ENCODE results near the gene GGNBP2.
"Not testable (repeated sequence)": the region's sequence is repeated elsewhere in the genome, so short reads cannot be mapped to it uniquely, and the experiment has no call there.

Gene GGNBP2

GRCh38 chr17:36544307-36545076 lies at the start of gene GGNBP2:
Gene GGNBP2, plus strand, starts transcription at chr17:36544919. Its CDS starts 806 bp downstream, at chr17:36545725.
- peak; percentile 93 for DNase-seq

DNA sequence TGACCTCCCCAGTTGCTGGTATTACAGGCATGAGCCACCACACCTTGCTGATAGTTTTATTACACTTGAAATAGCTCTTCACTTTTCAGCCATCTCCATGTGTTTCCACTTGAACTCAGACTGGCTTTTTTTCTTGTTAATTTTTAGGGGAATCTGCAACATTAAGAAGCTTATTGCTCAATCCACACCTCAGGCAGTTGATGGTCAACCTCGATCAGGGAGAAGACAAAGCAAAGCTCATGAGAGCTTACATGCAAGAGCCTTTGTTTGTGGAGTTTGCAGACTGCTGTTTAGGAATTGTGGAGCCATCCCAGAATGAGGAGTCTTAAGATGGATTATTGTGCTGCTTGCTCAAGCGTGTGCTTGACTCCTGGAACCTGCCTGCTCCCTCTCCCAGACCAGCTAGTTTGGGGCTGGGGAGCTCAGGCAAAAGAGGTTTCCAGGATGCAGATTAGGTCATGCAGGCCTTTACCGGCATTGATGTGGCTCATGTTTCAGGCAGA lies 49.6 kb upstream of the GGNBP2 start:
- no peak for DNase-seq

DNA sequence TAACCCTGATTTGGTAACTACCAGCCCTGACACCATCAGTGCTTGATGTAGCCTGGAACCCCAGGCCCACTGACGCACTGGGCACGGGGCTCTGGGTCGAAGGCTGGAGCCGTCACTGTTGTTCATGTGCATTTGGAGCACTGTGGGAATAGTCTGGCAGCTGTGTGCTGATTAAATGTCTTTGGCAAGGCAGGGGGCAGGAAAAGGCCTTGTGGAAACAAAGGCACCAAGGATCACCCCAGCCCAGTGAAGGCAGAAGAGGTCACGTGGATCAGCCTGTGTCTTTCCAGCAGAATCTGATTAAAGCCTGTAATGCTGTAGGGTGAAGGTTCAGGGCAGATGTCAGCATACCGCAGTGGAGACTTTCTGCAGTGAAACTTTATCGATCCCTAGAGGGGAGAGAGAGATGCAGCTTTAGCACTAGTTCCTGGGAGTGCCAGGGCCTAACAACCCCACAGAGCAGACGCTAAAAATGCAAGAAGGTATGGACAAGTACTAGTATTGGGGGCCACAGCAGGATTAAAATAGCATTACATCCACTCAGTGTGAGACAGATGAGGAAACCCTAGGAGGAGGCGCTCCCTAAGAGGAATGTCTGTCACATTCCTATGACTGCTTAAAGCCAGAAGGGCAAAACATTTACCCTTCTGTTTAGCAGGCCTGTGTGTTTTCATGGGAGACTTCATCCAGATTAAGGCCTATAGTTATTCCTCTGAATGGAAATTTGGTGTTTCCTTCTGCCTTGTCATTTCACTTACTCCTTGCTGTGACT lies 48.5 kb upstream of the GGNBP2 start:
- DNase-seq: no peak

DNA sequence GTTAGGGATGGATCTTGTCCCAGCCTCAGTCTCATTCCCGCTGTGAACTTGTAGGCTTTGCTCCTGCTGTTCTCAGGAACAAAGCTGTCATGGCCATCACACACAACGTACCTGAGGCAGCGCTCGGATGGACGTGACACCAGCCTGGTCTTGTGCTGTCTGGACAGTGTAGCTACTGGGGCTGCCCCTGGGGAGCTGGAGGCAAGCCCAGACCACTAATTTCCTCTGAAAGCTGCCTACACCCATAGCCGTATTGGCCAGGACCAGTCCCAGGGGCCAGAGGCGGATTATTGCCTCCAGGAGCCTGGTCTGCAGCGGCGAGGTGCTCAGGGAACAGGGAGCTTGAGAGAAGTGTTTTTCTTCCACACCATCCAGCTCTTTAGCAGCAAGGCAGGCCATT lies 46.6 kb upstream of the GGNBP2 start:
- DNase-seq: no peak

DNA sequence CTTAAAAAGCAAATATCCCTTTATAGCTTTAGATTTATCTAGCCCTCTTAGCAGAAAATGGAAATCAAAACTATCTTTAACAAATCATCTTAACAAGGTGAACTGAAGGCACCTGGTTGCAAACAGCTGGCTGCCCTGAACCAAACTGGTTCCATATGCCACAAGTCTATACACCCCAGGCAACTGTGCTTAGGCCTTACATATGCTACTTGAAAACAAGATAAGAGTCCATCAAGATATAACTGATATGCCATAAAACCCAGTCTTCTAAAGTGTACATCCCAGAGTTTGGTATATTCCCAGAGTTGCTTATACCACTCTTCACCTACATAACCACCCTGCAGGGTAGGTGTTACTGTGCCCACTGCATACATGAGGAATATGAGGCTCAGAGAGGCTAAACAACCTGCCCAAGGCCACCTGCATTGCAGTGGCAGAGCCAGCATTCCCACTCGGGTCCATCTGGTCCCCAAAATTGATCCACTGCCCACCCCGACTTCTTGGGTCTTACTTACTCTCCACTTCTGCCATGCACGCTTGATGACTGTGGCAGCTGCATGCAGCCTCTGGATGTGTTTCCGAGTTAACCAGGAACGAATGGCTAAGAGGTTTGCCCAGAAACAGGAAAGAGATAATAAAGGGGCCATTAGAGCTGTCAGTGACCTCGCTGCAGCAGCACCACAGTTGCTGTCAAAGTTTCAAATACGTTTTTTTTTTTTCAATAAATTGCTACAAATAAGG lies 46.0 kb upstream of the GGNBP2 start:
- no peak for DNase-seq

DNA sequence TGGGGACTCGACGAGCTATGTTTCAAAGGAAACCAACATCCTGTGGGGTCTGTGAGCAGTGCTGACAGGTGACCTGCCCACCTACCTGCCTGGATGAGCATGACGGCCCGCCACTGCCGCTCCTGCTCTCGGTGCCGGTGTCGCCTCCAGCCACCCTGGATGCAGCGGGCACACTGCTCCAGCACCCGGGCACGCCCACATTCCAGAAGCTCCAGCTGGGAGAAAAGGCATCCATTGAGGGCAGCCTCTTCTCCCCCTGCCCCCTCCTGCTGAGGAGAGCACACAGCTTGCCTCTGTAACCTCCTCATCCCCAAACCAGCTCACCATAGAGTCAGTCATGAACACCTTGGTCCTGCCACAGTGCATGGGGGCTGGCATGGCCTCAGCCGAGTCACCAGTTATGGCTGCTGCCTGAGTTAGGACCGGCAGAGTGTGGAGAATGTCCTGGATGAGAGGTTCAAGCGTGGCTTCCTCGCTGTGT lies 43.9 kb upstream of the GGNBP2 start:
- DNase-seq: no peak

DNA sequence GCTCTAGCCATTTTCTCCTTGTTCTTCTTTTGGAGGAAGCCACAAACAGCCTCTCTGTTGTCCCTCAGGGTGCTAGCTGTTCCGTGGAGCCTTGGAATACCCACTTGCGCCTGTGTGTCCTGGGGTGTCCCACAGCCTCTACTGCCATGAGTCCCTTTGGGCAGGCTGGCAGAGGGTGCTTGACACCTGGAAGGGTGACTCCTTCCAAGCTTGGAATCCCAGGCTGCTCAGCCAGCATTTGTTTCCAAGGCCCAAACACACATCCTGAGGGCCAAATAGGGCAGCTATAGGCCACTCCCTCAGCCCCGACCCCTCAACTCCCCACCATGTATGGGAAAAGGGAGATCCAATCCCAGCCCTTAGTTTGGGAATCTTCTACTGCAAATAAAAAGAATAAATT lies 43.4 kb upstream of the GGNBP2 start:
- no peak for DNase-seq

- no peak for DNase-seq
Observed at GRCh38 chr17:36501963-36502362, 42.8 kb upstream of the GGNBP2 start.

GRCh38 chr17:36503456-36504155 lies 41.1 kb upstream of the GGNBP2 start:
- DNase-seq: no peak

- DNase-seq: no peak
Observed at GRCh38 chr17:36504156-36504545, 40.6 kb upstream of the GGNBP2 start.

DNA sequence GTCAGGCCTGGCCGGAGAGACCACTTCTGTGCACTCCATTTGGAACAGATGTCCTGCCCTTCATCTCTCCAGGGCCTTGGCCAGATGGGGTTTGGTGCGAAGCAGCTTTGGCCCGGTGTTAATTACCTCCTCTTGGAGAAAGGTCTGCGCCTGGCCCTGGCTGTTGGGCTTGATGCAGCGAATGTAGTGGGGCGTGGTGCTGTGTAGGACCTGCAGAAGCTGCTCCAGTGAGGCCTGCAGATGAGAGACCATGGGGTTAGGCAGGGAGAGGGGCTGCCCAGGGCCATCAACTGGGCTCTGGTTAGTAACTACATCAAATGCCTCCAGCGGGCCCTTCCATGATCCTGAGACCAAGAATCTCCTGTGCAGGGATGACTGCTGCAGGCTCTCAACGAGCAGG lies 39.5 kb upstream of the GGNBP2 start:
- DNase-seq: no peak

DNA sequence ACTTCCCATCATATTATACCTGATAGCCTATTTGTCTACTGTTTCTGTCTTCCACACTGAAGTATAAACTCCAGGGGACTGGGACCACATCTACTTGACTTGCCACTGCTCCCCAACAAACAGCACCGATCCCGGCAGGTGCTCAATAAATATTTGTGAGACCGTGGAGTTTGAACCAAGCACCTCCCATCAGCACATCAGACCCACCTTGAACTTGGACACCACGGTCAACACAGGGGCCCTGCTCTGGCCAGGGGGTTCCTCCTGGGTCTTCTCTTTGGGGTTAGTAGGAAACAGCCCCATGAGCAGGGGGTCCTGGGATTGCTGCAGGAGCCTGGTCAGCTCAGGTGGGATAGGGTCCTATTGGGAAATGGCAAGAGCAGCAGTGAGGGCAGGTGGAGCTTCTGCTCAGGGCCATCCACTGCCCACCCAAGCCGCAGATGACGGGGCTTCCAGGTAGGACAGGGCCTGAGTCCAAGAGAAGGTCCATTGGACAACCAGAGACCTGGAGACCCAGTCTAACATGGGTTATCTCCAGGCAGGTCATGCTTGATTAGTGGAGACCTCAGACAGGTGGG lies 38.4 kb upstream of the GGNBP2 start:
- no peak for DNase-seq

GRCh38 chr17:36506831-36507230 lies 37.9 kb upstream of the GGNBP2 start:
- DNase-seq: no peak

DNA sequence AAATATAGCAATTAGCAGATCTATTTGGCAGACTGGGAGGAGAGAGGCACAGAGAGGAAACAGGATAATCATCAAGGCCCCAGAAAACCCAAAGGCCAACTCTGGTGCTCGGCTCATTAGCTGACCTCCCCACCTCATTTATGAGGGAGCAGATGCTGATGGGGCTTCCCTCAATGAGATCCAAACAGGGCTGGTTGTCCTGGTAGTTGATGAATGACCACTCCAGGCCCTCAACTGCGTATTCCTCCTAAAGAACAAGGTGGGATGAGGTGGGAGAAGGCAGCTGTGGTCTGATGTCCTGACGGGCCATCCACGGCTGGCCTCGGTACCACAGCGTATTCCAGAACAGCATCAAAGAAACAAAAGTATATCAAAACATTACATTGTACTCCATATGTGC lies 37.5 kb upstream of the GGNBP2 start:
- no peak for DNase-seq

DNA sequence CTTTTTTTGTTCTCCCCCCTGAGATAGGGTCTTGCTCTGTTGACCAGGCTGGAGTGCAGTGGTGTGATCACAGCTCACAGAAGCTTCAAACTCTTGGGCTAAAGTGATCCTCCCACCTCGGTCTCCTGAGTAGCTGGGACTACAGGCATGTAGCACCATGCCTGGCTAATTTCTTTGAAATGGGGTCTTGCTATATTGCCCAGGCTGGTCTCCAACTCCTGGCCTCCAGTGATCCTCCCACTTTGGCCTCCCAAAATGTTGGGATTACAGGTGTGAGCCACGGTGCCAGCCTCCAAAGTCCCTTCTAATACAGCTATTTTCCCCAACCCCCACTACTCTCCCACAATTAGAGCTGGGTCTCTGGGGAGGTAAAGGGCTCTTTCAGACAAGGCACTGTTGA lies 36.3 kb upstream of the GGNBP2 start:
- DNase-seq: not testable (repeated sequence)

DNA sequence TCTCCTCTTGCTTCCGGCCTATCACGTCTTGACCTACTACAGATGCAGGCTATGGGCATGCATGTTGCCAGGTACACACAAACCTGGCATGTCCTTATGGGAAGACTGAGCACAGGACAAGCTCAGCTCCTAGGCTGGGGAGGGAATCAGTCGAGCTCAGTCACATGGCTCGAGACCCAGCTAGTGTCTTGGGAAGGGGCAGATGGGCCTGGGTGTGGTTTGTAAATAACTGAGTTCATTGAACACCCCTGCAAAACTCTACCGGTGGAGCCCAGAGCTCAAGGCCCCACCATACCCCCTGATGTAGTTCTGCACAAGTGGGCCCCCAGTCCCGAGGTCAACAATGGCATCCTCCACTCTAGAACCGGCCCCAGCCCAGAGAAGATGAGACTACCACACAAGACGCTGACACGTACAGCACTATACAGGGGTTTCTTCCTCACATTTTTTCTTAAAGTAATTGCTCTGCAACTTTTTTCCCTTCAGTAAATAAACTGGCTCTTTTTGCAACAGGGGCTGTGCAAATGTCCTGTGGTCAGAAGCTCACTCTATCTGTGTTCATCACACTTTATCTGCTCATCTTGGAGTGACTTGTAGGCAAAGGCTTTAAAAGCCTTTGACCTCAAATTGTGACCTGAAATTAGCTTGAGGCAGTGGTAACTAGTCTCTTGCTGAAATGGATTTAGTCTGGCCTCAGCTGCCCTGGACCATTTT lies 35.3 kb upstream of the GGNBP2 start:
- DNase-seq: no peak

GRCh38 chr17:36510636-36511035 lies 34.1 kb upstream of the GGNBP2 start:
- DNase-seq: no peak

DNA sequence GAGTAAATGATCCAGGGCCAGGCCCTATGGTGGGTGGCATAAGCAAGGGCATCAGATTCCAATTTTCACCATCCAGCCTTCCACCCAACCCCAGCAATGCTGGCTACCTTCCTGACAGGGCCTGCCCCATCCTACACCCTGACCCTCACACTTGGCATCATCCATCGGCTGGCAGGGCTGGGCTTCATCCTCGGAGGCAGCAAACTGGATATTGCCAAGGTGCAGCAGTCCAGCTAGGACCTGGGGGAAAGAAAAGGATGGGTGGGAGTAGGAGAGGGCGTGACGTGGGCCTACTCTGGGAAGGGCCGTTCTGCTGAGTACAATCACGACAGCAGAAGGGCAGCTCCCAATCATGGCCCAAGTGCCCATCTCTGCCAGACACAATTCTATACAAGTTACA lies 33.5 kb upstream of the GGNBP2 start:
- DNase-seq: no peak

DNA sequence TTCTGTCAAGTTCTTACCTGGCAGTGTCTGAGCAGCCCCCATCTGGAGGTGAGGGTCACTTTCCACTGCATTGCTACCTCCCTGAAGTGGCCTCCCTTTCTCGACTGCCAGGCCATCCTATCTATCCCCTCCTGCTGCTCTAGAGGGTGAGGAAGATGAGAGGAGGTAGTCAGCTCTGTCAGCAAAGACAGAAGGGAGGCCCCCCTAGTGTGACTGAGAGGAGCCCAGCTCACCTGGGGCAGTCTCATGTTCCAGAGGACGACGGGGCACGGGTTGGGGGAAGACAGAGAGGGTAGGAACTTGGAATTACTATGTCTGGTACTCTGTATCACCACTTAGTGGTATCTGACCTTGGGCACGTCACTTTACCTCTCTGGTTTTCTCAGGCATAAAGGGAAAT lies 32.1 kb upstream of the GGNBP2 start:
- no peak for DNase-seq

- no peak for DNase-seq
Observed at GRCh38 chr17:36514856-36515255, 29.9 kb upstream of the GGNBP2 start.

GRCh38 chr17:36515837-36516236 lies 28.9 kb upstream of the GGNBP2 start:
- no peak for DNase-seq

DNA sequence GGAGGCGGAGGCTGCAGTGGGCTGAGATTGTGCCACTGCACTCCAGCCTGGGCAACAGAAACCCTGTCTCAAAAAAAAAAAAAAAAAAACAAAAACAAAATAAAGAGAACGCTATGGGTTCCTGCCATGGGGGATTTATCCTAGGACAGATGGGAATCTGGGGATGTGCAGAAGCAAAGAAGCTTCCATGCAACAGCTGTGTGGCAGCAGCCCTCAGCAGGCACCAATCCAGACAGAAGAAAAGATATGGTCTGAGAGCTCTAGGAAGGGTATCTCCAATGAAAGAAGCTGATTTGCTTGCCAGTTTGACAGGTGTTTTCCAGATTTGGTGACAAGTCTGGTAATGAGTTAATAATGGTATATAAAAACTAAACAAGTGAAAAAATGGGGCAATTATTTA lies 21.6 kb upstream of the GGNBP2 start:
- no peak for DNase-seq

Measured in CD4-positive, alpha-beta T cell treated with Interferon gamma for 1 hour (primary cell).